ENCODE data around the gene EARS2.
"Not testable (repeated sequence)": the region's sequence is repeated elsewhere in the genome, so short reads cannot be mapped to it uniquely, and the experiment has no call there.

EARS2 gene

GRCh38 chr16:23505671-23506605 is 51.2 kb downstream of the EARS2 start:
- no peak for DNase-seq (ENCODE audit: low read depth, low spot score)

GRCh38 chr16:23505180-23505665 is 51.9 kb downstream of the EARS2 start:
- DNase-seq (ENCODE audit: low read depth, low spot score), result no peak

- peak; percentile 8 for DNase-seq (ENCODE audit: low read depth, low spot score)
Measured at GRCh38 chr16:23504453-23505179, 52.5 kb downstream of the EARS2 start.

GRCh38 chr16:23504076-23504452 is 53.1 kb downstream of the EARS2 start:
- DNase-seq (ENCODE audit: low read depth, low spot score), result no peak

- no peak for DNase-seq (ENCODE audit: low read depth, low spot score)
Measured at GRCh38 chr16:23502466-23502865, 54.7 kb downstream of the EARS2 start.

- no peak for DNase-seq (ENCODE audit: low read depth, low spot score)
Measured at GRCh38 chr16:23501291-23501690, 55.9 kb downstream of the EARS2 start.

GRCh38 chr16:23500862-23501225 is 56.3 kb downstream of the EARS2 start:
- DNase-seq (ENCODE audit: low read depth, low spot score), result no peak

- DNase-seq (ENCODE audit: low read depth, low spot score), result no peak
Measured at GRCh38 chr16:23500212-23500861, 56.8 kb downstream of the EARS2 start.

- DNase-seq (ENCODE audit: low read depth, low spot score), result no peak
Measured at GRCh38 chr16:23499801-23500200, 57.3 kb downstream of the EARS2 start.

GRCh38 chr16:23498863-23499262 is 58.3 kb downstream of the EARS2 start:
- no peak for DNase-seq (ENCODE audit: low read depth, low spot score)

GRCh38 chr16:23497543-23497868 is 59.6 kb downstream of the EARS2 start:
- no peak for DNase-seq (ENCODE audit: low read depth, low spot score)

GRCh38 chr16:23496821-23497542 is 60.2 kb downstream of the EARS2 start:
- DNase-seq (ENCODE audit: low read depth, low spot score), result no peak

- DNase-seq (ENCODE audit: low read depth, low spot score), result no peak
Measured at GRCh38 chr16:23495671-23496070, 61.5 kb downstream of the EARS2 start.

GRCh38 chr16:23494188-23494587 is 63.0 kb downstream of the EARS2 start:
- DNase-seq (ENCODE audit: low read depth, low spot score), result no peak

- DNase-seq (ENCODE audit: low read depth, low spot score), result no peak
Measured at GRCh38 chr16:23491490-23492391, 65.4 kb downstream of the EARS2 start.

- no peak for DNase-seq (ENCODE audit: low read depth, low spot score)
Measured at GRCh38 chr16:23486480-23486879, 70.7 kb downstream of the EARS2 start.

- no peak for DNase-seq (ENCODE audit: low read depth, low spot score)
Measured at GRCh38 chr16:23485841-23486240, 71.3 kb downstream of the EARS2 start.

- no peak for DNase-seq (ENCODE audit: low read depth, low spot score)
Measured at GRCh38 chr16:23485257-23485614, 71.9 kb downstream of the EARS2 start.

GRCh38 chr16:23484510-23485256 is 72.5 kb downstream of the EARS2 start:
- no peak for DNase-seq (ENCODE audit: low read depth, low spot score)

GRCh38 chr16:23483492-23483891 is 73.7 kb downstream of the EARS2 start:
- DNase-seq (ENCODE audit: low read depth, low spot score), result not testable (repeated sequence)
